HUDEP-2 (cell line): Measurements from ENCODE around the gene CLK1.
"Not testable (repeated sequence)": the region's sequence is repeated elsewhere in the genome, so short reads cannot be mapped to it uniquely, and the experiment has no call there.

Experiments used
- DNase-seq, 76 experiments: peaks; one replicate each; lab custom pipeline; 2025; ENCODE audit not compliant: unreplicated experiment in 76 of 76; lab: John Stamatoyannopoulos, UW

The CLK1 gene

DNA sequence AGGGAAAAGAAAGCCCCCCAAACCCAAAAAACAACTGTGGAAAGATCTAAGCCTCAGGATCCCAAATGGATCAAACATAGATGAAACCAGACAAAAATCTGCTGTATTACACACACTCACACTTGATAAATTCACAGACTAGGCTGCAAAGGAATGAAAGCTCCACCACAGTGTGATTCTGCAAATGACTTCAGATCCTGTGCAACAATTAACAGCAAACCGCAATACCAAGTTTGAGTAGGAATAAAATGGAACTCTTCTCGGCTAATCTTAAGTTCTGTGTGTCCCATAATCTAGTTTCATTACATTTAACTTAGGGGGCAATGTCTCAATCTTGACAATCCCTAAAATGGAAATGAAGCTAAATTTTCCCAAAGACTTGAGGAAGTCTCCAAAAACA, 11.9 kb downstream of the CLK1 start:
- DNase-seq = no peak

DNA sequence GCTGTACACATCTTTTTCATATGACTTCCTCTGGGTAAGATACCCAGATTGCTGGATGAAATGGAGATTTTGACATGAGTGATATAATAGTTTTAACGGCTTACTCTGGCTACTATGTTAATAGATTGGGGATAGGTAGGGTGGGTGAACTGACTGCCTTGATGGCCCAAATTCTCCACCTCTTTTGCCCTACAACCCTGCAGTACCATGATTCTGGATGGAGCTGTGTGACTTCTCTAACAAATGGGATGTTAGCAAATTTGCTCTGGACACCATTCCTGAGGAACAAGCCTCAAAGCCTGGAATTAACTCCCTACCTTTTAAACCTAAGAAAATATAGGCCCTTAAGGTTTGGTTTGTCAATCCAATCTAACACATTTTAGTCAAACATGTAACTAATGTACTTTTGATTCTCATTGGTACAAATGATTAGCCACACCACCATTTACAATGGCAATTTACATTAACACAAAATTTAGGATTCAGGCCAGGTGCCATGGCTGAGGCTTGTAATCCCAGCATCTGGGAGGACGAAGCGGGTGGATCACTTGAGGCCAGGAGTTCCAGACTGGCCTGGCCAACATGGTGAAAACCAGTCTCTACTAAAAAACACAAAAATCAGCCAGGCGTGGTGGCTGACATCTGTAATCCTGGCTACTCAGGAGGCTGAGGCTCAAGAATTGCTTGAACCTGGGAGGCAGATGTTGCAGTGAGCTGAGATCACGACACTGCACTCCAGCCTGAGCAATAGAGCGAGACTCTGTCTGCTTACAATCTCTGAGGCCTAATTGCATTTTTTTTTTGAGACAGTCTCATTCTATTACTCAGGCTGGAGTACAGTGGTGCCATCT, 12.8 kb downstream of the CLK1 start:
- DNase-seq = no peak

DNA sequence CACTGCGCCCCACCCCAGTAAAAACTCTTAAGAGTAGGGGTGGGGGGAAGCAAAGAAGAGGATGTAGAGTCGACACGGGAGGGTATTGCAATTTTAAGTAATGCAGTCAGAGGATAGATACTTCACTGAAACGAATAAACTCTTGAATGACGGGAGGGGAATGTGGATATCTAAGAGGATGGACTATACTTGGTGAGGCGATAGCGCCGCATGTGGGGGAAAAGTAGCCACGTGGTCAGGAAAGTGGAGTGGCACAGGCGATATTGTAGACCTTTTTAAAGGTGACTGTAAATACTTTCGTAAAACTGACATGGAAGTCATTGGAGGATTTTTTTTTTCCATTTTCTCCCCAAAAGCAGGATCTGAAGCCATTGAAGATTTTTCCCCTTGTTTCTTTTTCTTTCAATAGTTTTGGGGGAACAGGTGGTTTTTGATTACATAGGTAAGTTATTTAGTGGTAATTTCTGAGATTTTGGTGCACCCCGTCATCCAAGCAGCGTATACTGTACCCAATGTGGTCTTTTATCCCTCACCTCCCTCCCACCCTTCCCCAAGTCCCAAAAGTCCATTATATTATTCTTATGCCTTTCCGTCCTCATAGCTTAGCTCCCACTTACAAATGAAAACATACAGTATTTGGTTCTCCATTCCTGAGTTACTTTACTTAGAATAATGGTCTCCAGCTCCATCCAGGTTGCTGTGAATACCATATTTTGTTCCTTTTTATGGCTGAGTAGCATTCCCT, 13.8 kb downstream of the CLK1 start:
- DNase-seq = no peak

DNA sequence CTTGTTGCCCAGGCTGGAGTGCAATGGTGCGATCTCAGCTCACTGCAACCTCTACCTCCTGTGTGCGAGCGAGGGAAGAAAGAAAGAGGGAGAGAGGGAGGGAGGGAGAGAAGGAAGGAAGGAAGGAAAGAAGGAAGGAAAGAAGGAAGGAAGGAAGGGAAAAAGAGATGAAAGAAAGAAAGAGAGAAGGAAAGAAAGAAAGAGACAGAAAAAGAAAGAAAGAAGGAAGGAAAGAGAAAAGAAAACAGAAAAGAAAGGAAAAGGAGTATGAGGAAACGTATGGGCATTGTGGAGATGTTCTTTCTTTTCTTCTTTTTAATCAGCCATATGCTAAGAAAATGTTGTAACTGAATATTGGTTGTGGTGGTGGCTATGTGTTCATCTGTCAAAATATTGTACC, 16.5 kb downstream of the CLK1 start:
- DNase-seq = no peak

DNA sequence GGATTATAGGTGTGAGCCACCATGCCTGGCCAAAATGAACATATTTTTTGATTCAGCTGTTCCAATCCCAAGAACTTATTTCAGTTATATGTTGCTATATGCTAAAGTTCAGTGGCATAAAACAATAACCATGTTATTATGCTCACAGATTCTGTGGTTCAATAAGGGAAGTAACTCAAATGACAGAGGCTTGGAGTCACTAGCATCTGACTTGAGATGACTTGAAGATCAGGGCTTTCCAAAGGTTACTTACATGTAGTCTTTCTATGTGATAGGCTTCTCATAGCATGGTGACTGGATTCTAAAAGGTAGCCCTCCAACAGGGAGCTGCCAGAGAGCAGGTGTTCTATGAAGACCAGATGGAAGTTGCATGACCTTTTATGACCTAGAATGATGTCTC, 17.2 kb downstream of the CLK1 start:
- DNase-seq = no peak

DNA sequence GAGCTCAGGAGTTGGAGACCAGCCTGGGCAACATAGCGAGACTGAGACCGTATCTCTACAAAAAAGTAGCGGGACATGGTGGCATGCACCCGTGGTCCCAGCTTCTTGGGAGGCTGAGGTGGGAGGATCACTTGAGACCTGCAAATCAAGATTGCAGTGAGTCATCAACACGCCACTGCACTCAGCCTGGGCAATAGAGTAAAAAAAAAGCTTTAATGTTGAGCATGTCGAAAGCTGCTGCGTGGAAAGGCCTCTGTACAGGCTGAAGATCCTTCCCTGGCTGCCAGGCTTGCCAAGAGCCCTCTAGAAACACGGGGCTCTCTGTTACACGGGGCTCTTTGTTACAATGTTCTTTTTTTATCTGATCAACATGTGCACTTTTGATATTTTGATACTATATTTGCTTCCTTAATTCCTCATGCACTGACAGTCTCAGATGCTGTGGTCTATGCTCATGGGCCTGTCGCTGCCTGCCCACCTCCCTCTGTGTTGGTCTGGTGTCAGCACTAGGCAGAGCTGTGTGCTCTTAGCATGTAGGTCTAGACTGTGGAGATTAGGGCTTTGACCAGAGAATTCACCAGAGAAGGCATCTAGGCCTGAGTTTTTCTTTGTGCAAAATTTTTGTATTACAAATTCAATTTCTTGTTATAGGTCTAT, 18.7 kb downstream of the CLK1 start:
- DNase-seq = no peak

DNA sequence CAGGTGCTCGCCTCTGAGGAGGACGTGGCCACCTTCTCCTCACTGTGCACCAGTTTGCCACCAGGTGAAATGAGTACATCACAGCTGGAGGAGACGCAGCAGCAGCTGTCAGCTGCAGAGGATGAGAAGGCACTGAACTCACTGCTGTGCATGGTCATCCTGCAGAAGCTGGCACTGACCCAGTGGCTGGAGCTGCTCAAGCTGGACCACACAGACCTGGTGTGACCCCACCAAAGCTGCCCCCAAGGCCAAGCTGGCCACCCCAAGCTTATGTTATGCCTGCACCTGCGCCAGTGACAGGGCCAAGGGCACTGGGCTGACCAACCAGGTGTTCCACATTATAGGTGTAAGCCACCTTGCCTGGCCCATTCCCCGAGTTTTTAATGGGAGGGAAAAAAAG, 19.3 kb downstream of the CLK1 start:
- DNase-seq = no peak

DNA sequence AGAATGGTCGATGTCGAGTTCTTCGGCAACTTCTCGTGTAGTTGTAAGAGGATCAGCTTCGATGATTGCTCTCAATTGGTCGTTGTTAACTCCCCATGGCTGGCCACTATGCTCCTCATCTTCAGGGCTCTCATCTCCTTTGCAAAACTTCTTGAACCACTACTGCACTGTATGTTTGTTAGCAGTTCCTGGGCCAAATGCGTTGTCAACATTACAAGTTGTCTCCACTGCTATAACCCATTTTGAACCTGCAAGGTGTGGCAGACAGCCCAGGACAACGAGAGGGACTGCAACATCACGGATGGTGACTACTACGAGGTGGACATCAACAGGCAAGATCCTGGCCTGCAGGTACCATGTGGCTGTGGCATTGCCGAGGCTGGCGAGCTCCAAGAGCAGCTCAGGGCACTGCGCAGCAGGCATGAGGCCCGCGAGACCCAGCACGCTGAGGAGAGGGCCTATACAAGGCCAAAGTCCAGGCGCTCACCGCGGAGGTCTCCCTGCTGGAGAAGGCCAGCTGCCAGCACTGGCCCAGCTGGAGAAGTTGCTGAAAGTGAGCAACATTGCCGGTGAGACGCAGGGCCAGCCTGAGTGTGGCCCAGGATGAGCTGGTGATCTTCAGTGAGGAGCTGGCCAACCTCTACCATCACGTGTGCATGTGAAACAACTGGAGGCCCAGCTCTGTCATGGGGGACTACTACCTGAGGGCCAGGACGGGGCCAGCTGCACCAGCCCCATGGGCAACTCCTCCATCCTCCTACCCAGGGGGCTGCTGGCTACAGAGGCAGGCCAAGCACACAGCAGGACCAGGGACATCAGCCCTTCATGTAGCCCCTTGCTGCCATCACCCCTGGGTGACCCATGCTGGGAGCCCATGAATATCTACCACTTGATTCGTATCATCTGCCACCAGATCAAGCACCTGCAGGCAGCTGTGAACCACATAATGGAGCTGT, 20.2 kb downstream of the CLK1 start:
- no peak for DNase-seq

DNA sequence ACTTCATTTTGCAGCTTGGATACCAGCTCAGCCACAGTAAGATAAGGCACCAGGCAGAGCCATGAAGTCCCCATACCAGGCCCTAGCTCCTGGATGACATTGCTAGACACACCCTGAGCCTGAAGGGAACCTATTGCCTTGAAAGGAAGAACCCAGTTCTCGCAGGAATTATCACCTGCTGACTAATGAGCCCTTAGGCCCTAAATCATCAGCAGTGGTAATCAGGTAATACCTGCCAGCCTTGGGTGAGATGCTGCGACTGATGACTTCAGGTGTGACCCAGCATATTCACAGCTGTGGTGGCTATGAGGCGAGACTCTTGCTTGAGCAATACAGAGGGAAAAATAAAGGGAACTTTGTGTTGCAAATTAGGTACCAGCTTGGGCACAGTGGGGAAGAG, 24.9 kb downstream of the CLK1 start:
- DNase-seq = no peak

DNA sequence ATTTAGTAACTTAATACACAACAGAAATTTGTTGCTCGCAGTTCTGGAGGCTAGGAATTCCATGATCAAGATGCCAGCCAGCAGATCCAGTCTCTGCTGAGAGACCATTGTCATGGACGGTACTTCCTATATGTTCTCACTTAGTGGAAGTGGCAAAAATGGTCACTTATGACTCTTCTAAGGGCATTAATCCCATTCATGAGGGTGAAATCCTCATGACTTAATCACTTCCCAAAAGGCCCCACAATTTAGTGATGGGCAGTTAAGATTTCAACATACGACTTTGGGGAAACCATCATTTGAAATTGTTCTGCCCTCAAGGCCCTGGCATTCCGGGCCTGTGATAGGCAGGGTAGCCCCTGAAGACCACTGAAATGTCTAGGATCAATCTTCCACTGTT, 29.8 kb downstream of the CLK1 start:
- no peak for DNase-seq

DNA sequence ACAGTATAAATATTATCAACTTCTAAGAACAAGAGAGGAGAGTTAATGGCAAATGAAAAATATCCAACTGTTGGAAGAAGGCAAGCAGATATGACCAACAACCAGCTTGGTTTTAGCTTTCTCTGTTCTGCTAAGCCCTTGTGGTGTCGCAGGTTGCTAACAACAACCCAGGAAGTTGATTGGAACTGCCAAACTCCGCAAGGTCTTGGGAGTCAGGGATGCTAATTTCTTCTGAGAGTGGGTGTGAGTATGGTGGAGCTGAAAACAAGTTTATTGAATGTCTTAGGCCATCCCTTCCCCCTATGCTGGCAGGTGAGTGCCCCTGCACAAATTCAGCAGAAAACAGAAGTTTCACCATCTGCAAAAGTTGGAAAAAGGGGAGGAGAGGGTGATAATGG, 35.2 kb downstream of the CLK1 start:
- DNase-seq = no peak

DNA sequence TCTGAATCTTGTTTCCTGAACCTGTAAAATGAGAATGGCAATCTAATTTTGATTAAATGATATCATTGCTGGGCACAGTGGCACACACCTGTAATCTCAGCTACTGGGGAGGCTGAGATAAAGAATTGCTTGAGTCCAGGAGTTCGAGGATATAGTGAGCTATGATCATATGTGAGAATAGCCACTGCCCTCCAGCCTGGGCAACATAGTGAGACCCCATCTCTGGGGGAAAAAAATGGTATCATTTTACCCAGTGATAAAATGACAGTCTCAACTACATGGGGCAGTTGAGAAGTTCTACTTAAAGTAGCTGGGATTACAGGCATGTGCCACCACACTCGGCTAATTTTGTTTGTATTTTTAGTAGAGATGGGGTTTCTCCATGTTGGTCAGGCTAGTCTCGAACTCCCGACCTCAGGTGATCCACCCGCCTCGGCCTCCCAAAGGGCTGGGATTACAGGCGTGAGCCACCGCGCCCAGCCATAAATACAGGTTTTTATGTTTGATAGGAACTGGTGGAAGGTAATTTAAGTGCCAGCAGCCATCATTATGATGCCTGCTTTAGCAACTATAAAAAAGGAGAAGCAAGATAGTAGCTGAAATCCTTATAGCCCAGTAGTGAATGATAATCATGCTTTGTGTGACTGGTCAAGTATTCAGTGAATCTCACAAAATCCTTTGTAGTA, 35.7 kb downstream of the CLK1 start:
- no peak for DNase-seq

DNA sequence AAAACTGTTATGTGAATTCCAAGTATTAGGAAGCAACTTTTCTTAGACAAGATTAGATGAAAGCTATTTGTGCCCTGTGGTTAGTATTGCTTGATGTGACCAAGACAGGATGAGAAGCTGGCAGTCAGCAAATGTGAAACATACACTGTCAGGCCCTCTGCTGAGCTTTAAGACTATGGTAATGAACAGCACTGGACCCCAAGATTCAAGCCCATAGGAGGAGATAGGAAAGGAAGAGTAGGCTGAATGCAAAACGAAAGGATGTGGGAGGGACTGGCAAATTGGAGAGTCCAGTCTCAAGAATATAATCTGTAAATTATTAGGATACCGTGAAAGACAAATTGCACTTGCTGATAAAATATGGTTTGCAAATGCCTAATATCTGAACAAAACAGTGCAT, 36.4 kb downstream of the CLK1 start:
- no peak for DNase-seq

DNA sequence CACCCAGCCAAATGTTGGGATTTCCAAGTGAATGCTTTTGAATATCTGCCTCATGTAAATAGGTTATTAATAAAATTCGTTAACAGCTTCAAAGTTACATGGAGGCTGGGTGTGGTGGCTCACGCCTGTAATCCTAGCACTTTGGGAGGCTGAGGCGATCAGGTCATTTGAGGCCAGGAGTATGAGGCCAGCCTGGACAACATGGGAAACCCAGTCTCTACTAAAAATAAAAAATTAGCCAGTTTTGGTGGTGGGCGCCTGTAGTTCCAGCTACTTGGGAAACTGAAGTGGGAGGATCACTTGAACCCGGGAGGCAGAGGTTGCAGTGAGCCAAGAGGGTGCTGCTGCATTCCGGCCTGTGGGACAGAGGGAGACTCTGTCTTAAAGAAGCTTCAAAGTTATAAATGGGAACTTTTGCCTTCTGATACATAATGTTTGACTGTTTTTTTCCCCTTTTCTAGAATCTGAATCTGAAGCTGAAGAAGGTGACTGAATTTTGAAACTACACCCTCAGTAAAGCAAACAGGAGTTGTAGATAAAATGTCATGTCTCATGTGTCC, 42.7 kb downstream of the CLK1 start:
- DNase-seq = no peak

DNA sequence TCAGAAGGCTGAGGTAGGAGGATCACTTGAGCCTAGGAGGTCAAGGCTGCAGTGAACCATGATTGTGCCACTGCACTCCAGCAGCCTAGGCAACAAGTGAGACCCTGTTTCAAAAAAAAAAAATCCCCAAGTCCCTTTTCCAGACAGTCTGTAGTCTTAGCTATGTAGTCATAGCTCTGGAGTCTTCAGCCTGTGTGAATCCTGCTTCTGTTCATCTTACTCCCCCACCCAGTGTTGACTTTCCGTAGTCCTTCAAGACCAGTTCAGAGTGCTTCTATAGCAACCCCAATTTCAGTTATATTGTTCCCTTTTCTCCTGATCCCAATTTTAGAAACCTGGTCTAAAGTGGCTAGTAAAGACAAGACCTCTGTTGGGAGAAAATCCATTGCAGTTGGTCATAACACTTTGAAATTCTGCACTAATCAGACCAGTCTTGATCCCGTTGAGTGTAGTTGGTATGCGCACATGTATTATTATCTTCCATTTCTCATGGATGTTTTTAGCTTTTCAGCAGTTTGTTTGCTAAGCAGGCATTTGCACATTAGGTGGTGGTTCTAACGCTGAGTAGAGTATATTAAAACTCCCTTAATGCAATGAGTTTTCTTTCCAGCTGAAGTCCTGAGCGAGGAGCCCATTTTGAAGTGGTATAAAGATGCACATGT, 43.8 kb downstream of the CLK1 start:
- no peak for DNase-seq

DNA sequence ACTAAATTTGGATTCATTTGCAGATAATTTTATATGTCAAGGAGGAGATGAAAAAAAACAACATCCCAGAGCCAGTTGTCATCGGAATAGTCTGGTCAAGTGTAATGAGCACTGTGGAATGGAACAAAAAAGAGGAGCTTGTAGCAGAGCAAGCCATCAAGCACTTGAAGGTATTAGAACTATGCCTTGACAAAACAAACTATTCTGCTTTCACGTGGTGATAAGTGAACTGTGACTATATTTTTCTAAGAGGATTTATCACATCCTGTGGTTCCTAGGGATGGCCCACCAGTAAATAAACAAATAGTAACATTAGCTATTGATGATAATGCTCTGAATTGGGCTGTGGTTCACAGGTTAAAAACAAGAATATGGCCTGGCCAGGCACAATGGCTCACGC, 45.7 kb downstream of the CLK1 start:
- DNase-seq = not testable (repeated sequence)

DNA sequence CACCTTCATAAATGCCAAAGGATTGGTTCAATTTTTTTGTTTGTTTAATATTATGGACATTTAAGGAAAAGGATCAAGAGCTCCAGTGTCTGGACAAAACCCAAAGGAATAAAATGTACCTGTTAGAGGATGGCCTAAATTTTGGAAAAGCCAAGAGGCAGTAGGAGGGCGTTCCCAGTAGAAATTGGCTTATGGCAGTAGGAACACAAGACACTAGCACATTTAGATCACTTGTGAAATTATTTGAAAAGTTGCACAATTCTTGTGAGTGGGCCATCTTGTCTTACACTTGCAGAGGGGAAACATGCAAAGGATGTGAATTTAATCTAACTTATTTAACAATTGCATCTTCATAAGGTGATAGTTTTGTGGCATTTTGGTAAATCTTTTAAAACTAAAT, 49.5 kb downstream of the CLK1 start:
- DNase-seq = no peak

DNA sequence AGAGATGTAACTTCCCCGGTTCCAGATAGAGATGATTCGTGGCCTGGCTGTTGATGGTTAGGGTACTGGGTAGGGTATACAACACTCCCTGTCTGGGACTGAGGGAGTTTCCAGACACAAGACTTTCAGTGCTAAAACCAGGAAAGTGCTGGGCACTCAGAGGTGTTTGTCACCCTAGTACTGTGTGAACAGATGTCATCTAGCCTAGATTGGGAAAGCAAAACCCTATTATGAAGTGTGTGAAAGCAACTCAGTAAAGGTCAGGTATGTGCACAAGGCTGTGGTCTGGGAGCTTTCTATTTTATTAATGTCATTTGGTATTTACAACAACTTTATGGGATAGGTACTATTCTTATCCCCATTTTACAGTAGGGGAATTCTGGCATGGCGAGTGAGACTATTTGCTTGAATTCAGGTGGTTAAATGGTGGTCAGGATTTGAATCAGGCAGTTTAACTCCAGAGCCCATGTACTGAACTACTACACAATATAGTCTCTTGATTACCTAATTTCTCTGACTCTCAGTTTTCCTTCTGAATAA, 50.1 kb downstream of the CLK1 start:
- no peak for DNase-seq
